Measurements from ENCODE around the gene GNG12. TPM values are rescaled to one million over a fixed set of nuclear protein-coding genes. Genes with fewer than 3 reads are reported as not detected.

GNG12 gene
- total RNA-seq, 1 experiment from 2014 or later = 117 TPM

- no peak for TF ChIP-seq CTCF (IDR thresholded peaks at IDR 0.05; ENCODE audit: unreplicated experiment)
- Mint-ChIP-seq H3K4me1 (ENCODE audit: insufficient read depth, unreplicated experiment) (peaks cover 25% of the 10 kb centered on the region), H3K27ac (ENCODE audit: low read depth, unreplicated experiment) (no peak overlapping the region), H3K9me3 (ENCODE audit: unreplicated experiment) (no peaks in the 10 kb centered on the region), H3K27me3 (ENCODE audit: insufficient read depth, unreplicated experiment) (no peaks in the 10 kb centered on the region), H3K36me3 (ENCODE audit: insufficient read depth, unreplicated experiment) (no peaks in the 10 kb centered on the region), H3K4me3 (ENCODE audit: unreplicated experiment) (no peak overlapping the region)
- intact Hi-C loops (cut with micrococcal nuclease) = no loop called here
- ChIA-PET POLR2A (interaction anchor here (0.7 to 6.8 kb wide), 9 partner anchors 15 to 581 kb away, joined by 3 to 79 read pairs (median 15); partner anchors contain the start of gene GADD45A), CTCF (interaction anchor here (1.3 to 2.4 kb wide), 3 partner anchors 38 to 161 kb away, joined by 4 to 11 read pairs (median 10); no protein-coding TSS in a partner anchor)
- DNase-seq (ENCODE audit: unreplicated experiment) = no peak
- BruUV-seq (replicated peaks) = no TSS peak
These were observed 110.8 kb downstream of the GNG12 start for GRCh38 chr1:67722292-67722944.

- intact Hi-C loops (cut with micrococcal nuclease) = no loop called here
- ChIA-PET CTCF (interaction anchor here (0.5 to 2.4 kb wide), 5 partner anchors 39 to 186 kb away, joined by 3 to 11 read pairs (median 3); no protein-coding TSS in a partner anchor), POLR2A (interaction anchor here (1.0 to 6.8 kb wide), 3 partner anchors 16 to 37 kb away, joined by 3 to 79 read pairs (median 23); partner anchors contain the start of gene GADD45A)
- no peak for TF ChIP-seq CTCF (IDR thresholded peaks at IDR 0.05; ENCODE audit: unreplicated experiment)
- Mint-ChIP-seq H3K36me3 (ENCODE audit: insufficient read depth, unreplicated experiment) (no peaks in the 10 kb centered on the region), H3K27me3 (ENCODE audit: insufficient read depth, unreplicated experiment) (no peaks in the 10 kb centered on the region), H3K4me3 (ENCODE audit: unreplicated experiment) (no peak overlapping the region), H3K4me1 (ENCODE audit: insufficient read depth, unreplicated experiment) (peaks cover 27% of the 10 kb centered on the region), H3K27ac (ENCODE audit: low read depth, unreplicated experiment) (no peak overlapping the region), H3K9me3 (ENCODE audit: unreplicated experiment) (no peaks in the 10 kb centered on the region)
- BruUV-seq (replicated peaks) = no TSS peak
- DNase-seq (ENCODE audit: unreplicated experiment) = no peak
These were observed 111.5 kb downstream of the GNG12 start for GRCh38 chr1:67721650-67722291.

GRCh38 chr1:67721112-67721511 lies 112.2 kb downstream of the GNG12 start:
- TF ChIP-seq CTCF (IDR thresholded peaks at IDR 0.05; ENCODE audit: unreplicated experiment) = no peak
- no peaks in the 10 kb centered on the region for H3K36me3 Mint-ChIP-seq (ENCODE audit: insufficient read depth, unreplicated experiment)
- H3K27me3 Mint-ChIP-seq (ENCODE audit: insufficient read depth, unreplicated experiment) = no peaks in the 10 kb centered on the region
- intact Hi-C loops (cut with micrococcal nuclease) = no loop called here
- ChIA-PET POLR2A (interaction anchor here (0.7 to 6.8 kb wide), 5 partner anchors 9 to 152 kb away, joined by 3 to 79 read pairs (median 6); partner anchors contain the start of gene GADD45A), CTCF (interaction anchor here (0.5 to 2.4 kb wide), 7 partner anchors 12 to 185 kb away, joined by 3 to 11 read pairs (median 4); no protein-coding TSS in a partner anchor)
- H3K27ac Mint-ChIP-seq (ENCODE audit: low read depth, unreplicated experiment) = no peak overlapping the region
- H3K9me3 Mint-ChIP-seq (ENCODE audit: unreplicated experiment) = no peaks in the 10 kb centered on the region
- H3K4me1 Mint-ChIP-seq (ENCODE audit: insufficient read depth, unreplicated experiment) = peaks cover 27% of the 10 kb centered on the region
- BruUV-seq (replicated peaks) = no TSS peak
- H3K4me3 Mint-ChIP-seq (ENCODE audit: unreplicated experiment) = no peak overlapping the region
- DNase-seq (ENCODE audit: unreplicated experiment) = no peak

Measured in MCF 10A (cell line).